ENCODE results near the gene FIGNL1.
"Not testable (repeated sequence)": the region's sequence is repeated elsewhere in the genome, so short reads cannot be mapped to it uniquely, and the experiment has no call there.

Gene FIGNL1

DNA sequence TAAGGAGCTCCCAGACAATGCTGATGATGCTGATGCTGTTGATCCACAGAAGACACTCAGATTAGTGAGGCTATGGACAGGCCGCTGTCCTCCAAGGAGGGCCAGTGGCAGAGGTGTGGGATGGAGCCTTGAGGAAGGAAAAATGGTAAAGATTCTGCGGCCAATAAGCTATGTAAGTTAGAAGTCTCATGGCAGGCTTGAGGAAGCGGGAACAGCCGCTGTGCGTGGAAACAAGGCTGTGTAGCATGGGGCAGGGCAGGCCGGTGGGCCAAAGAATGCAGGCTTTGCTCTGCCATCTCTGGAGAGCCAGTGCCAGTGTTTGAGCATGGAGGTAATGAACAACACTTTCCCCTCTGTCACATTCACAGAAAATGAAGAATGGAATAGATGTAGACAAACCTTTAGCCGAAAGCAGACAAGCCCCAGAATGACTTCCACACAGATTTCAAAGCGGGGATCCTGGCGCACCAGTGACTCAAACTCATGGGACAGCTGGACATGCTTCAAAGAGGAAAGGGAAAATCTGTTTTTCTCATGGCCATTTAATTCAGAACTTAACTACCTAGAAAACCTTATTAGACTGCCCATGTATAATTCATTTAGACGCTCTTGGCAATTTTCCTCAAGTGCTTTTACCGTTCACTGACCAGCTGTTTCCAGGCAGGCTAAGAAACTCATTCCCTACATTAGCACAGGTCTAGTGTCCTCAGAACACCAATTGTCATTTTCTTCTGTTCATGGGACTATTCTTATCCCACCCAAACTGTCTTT lies 16.9 kb upstream of the FIGNL1 start:
- H3K36me3 ChIP-seq (ENCODE audit: insufficient read depth, low read length), result no peaks in the 10 kb centered on the region
- no peak overlapping the region for H3K4me3 ChIP-seq

DNA sequence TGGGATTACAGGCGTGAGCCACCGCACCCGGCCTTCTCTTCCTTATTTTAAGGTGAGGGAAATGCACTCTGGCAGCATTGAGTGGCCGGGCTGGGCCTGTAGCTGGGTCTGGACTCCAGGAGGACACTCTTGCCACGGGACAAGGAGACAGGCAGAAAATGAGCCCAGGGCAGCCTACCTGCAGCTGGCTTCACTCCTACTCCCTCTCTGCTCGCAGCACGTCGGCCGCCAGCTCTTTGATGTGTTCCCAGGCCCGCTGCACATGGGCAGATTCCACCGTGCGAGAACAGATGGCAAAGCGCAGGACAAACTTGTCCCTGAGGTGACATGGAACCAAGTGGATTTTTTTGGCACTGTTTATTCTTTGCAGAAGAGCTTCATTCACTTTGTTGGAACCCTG lies 12.9 kb upstream of the FIGNL1 start:
- H3K36me3 ChIP-seq (ENCODE audit: insufficient read depth, low read length), result no peaks in the 10 kb centered on the region
- H3K27ac ChIP-seq, result no peak overlapping the region
- DNase-seq (ENCODE audit: low read depth, low spot score), result no peak
- H3K4me3 ChIP-seq, result no peak overlapping the region
- no peak overlapping the region for H3K9ac ChIP-seq (ENCODE audit: insufficient read length)
- no peaks in the 10 kb centered on the region for H3K9me3 ChIP-seq (ENCODE audit: low read depth, low read length)
- TF ChIP-seq FOXP2 (optimal IDR thresholded peaks at IDR 0.05; ENCODE audit: control extremely low read depth, extremely low read length, insufficient read depth) (no peak), EZH2 (IDR thresholded peaks at IDR 0.05) (no peak), POLR2AphosphoS5 (IDR thresholded peaks at IDR 0.05; ENCODE audit: borderline replicate concordance, low read depth, low read length) (no peak)

More for the DNA sequence above, 16.9 kb upstream of the FIGNL1 start:
- no peak for DNase-seq (ENCODE audit: low read depth, low spot score)
- H3K9ac ChIP-seq (ENCODE audit: insufficient read length), result no peak overlapping the region
- H3K27ac ChIP-seq, result no peak overlapping the region
- H3K9me3 ChIP-seq (ENCODE audit: low read depth, low read length), result no peaks in the 10 kb centered on the region
- TF ChIP-seq EZH2 (IDR thresholded peaks at IDR 0.05), result no peak
- no peak for TF ChIP-seq POLR2AphosphoS5 (IDR thresholded peaks at IDR 0.05; ENCODE audit: borderline replicate concordance, low read depth, low read length)
- no peak for TF ChIP-seq FOXP2 (optimal IDR thresholded peaks at IDR 0.05; ENCODE audit: control extremely low read depth, extremely low read length, insufficient read depth)

DNA sequence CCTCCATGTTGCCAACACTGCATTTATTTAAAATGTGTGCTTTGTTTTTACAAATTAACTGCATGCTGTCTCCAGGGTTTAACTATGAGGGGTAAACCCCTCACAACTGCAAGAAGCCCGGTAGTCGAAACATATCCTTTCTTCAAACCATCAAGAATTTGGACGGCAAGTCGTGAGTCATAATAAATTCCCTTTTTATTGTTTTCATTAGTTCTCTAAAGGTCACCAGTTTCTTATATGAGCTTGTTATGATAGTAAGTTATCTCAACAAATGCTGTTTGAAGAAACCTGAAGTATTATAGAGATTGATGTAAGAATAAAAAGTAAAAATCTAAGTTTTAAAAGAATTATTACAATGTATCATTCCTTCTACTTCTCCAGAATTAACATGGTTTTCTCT lies 12.2 kb upstream of the FIGNL1 start:
- Histone ChIP-seq H3K9me3 (ENCODE audit: low read depth, low read length) (no peaks in the 10 kb centered on the region), H3K9ac (ENCODE audit: insufficient read length) (no peak overlapping the region), H3K4me3 (no peak overlapping the region), H3K27ac (no peak overlapping the region), H3K36me3 (ENCODE audit: insufficient read depth, low read length) (no peaks in the 10 kb centered on the region)
- no peak for TF ChIP-seq POLR2AphosphoS5 (IDR thresholded peaks at IDR 0.05; ENCODE audit: borderline replicate concordance, low read depth, low read length)
- TF ChIP-seq FOXP2 (optimal IDR thresholded peaks at IDR 0.05; ENCODE audit: control extremely low read depth, extremely low read length, insufficient read depth), result no peak
- TF ChIP-seq EZH2 (IDR thresholded peaks at IDR 0.05), result no peak
- DNase-seq (ENCODE audit: low read depth, low spot score), result no peak

DNA sequence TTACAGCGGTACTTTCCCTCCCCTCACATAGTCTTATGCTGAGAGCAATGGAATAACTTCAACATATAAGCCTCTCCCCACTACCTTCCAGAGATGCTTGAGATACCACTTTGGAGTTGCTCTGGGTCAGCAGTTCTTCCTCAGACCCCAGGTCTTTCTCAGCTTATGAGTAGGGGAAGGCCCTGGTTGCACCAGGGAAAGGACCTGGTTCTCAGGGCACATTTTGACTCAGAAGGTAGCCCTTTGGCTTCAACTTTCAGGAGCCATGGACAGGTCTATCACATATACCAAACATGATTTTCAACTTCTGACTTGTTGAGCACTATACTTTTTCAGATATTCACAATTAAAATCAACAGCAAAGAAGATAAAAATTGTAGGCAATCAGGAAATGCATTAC lies 11.5 kb upstream of the FIGNL1 start:
- Histone ChIP-seq H3K4me3 (no peak overlapping the region), H3K9me3 (ENCODE audit: low read depth, low read length) (no peaks in the 10 kb centered on the region), H3K36me3 (ENCODE audit: insufficient read depth, low read length) (no peaks in the 10 kb centered on the region), H3K9ac (ENCODE audit: insufficient read length) (no peak overlapping the region), H3K27ac (no peak overlapping the region)
- TF ChIP-seq POLR2AphosphoS5 (IDR thresholded peaks at IDR 0.05; ENCODE audit: borderline replicate concordance, low read depth, low read length), result no peak
- TF ChIP-seq EZH2 (IDR thresholded peaks at IDR 0.05), result no peak
- no peak for TF ChIP-seq FOXP2 (optimal IDR thresholded peaks at IDR 0.05; ENCODE audit: control extremely low read depth, extremely low read length, insufficient read depth)
- DNase-seq (ENCODE audit: low read depth, low spot score), result no peak

DNA sequence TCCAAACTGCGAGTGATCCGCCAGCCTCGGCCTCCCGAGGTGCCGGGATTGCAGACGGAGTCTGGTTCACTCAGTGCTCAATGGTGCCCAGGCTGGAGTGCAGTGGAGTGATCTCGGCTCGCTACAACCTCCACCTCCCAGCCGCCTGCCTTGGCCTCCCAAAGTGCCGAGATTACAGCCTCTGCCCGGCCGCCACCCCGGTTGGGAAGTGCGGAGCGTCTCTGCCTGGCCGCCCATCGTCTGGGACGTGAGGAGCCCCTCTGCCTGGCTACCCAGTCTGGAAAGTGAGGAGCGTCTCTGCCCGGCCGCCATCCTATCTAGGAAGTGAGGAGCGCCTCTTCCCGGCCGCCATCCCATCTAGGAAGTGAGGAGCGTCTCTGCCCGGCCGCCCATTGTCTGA lies 9.0 kb upstream of the FIGNL1 start:
- not testable (repeated sequence) for H3K4me3 ChIP-seq; DNase-seq (ENCODE audit: low read depth, low spot score); H3K27ac ChIP-seq; H3K9me3 ChIP-seq (ENCODE audit: low read depth, low read length); H3K9ac ChIP-seq (ENCODE audit: insufficient read length); H3K36me3 ChIP-seq (ENCODE audit: insufficient read depth, low read length)

DNA sequence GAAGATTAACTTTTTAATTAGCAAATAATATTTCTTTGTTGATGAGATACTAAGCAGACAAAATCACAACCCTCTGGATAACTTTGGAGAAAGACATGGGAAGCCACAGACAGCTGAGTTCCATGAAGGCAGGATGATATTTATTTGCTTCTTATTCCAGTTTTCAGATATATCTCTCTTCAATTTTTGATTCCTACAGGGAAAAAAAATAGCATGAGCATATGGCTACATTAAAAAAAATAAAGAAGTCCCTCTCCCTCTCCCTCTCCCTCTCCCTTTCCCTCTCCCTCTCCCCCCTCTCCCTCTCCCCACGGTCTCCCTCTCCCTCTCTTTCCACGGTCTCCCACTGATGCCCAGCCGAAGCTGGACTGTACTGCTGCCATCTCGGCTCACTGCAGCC lies 8.5 kb upstream of the FIGNL1 start:
- H3K27ac ChIP-seq; H3K36me3 ChIP-seq (ENCODE audit: insufficient read depth, low read length); H3K9me3 ChIP-seq (ENCODE audit: low read depth, low read length); H3K9ac ChIP-seq (ENCODE audit: insufficient read length); H3K4me3 ChIP-seq; DNase-seq (ENCODE audit: low read depth, low spot score): not testable (repeated sequence)

DNA sequence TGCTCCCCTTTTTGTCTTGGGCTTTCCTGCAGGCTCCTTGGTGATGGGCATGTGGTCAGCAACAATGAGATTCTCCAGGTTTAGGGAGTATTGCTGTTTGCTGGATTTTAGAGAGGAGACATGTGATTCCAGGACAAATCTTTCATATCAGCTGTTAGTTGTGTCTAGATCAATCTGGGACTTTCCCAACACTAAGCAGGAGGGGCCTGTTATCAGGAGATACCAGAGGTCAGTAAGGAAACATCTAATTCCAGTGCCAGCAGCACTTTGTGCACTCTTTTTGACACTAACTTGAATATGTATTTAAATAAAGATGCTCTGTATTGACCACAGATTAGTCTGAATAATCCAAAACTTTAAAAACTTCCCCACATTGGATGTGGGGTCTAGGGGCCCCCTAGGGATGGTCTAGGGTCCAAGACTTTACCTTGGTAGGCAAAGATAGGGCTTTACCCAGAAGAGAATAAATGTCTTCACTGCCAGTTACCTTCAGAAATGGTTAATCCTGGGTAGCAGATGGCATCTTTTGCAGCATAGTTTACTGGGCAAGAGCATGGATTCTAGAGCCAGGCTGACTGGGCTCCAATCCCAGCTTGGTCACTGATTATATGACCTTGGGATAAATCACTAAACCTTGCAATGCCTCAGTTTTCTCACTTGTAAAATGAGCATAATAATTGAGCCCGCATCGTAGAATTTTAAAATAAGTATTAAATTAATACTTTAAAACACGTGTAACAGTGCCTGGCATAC lies 6.4 kb upstream of the FIGNL1 start:
- no peak overlapping the region for H3K27ac ChIP-seq
- H3K9ac ChIP-seq (ENCODE audit: insufficient read length), result no peak overlapping the region
- no peak overlapping the region for H3K4me3 ChIP-seq
- no peaks in the 10 kb centered on the region for H3K36me3 ChIP-seq (ENCODE audit: insufficient read depth, low read length)
- TF ChIP-seq FOXP2 (optimal IDR thresholded peaks at IDR 0.05; ENCODE audit: control extremely low read depth, extremely low read length, insufficient read depth) (no peak), POLR2AphosphoS5 (IDR thresholded peaks at IDR 0.05; ENCODE audit: borderline replicate concordance, low read depth, low read length) (no peak), EZH2 (IDR thresholded peaks at IDR 0.05) (no peak)
- H3K9me3 ChIP-seq (ENCODE audit: low read depth, low read length), result no peaks in the 10 kb centered on the region
- no peak for DNase-seq (ENCODE audit: low read depth, low spot score)

DNA sequence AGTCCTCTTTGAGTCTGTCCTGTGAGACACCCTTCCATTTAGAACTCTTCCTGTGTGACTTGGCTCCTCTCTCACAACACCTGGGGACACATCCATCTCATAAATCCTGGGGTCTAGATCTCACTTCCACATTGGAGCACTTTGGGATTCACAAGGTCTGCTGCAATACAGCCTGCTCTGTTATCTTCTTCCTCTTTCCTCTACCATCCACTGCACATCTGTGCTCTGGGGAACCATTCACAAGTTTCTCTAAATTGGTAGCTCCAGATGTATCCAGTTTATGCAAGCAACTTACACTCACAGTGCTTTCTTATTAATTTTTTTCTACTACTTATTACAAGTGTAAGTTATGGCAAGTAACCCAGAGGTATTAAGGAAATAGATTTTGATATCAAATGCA lies 5.5 kb upstream of the FIGNL1 start:
- Histone ChIP-seq H3K36me3 (ENCODE audit: insufficient read depth, low read length) (no peaks in the 10 kb centered on the region), H3K4me3 (no peak overlapping the region), H3K9me3 (ENCODE audit: low read depth, low read length) (no peaks in the 10 kb centered on the region), H3K27ac (no peak overlapping the region), H3K9ac (ENCODE audit: insufficient read length) (no peak overlapping the region)
- no peak for TF ChIP-seq FOXP2 (optimal IDR thresholded peaks at IDR 0.05; ENCODE audit: control extremely low read depth, extremely low read length, insufficient read depth)
- TF ChIP-seq POLR2AphosphoS5 (IDR thresholded peaks at IDR 0.05; ENCODE audit: borderline replicate concordance, low read depth, low read length), result no peak
- TF ChIP-seq EZH2 (IDR thresholded peaks at IDR 0.05), result no peak
- no peak for DNase-seq (ENCODE audit: low read depth, low spot score)

DNA sequence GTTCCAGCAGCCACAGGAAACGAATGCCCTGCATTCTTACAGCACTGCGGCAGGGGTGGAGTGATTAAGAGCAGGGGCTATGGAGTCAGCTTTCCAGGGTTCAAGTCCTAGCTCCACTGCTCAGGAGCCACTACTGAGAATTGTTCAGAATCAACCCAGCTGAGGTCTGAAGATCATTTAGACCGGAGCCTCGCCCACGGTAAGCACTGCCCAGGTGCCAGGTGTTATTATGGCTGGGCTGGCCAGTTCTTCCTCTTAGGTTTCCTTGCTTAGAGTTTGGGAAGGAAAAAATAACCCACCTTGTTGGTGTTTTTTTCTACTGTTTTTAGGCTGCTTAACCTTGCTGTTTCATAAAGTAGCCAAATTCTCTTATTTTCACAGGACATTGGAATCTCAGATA lies 4.8 kb upstream of the FIGNL1 start:
- Histone ChIP-seq H3K36me3 (ENCODE audit: insufficient read depth, low read length) (no peaks in the 10 kb centered on the region), H3K27ac (no peak overlapping the region), H3K9me3 (ENCODE audit: low read depth, low read length) (no peaks in the 10 kb centered on the region), H3K9ac (ENCODE audit: insufficient read length) (no peak overlapping the region), H3K4me3 (no peak overlapping the region)
- TF ChIP-seq EZH2 (IDR thresholded peaks at IDR 0.05) (no peak), POLR2AphosphoS5 (IDR thresholded peaks at IDR 0.05; ENCODE audit: borderline replicate concordance, low read depth, low read length) (no peak), FOXP2 (optimal IDR thresholded peaks at IDR 0.05; ENCODE audit: control extremely low read depth, extremely low read length, insufficient read depth) (no peak)
- no peak for DNase-seq (ENCODE audit: low read depth, low spot score)

Measured in SK-N-MC (cell line).